Muscle of back (tissue), 11 donors: ENCODE measurements around the gene AKAP6. TPM values are rescaled to one million over a fixed set of nuclear protein-coding genes. Genes with fewer than 3 reads are reported as not detected.
A peak's percentile ranks its signal among the peaks of the same experiment; 100 is the strongest.

Experiments
- DNase-seq, 3 donors: peaks; one replicate each; pipeline versions ENCODE4 v3.0.0 to v3.0.0-alpha.2; 2013
- polyA plus RNA-seq, 10 donors: library from polyadenylated mRNA; unstranded; fragments of 120-200 nt; gene quantifications; one replicate each; pipeline ENCODE4 v1.2.1, GENCODE V29; 2013; ENCODE audit not compliant: insufficient read length in 10 of 10

Gene AKAP6
- polyA plus RNA-seq, 10 donors = 34.4 to 90.4 (median 55.4) TPM

GRCh38 chr14:32330351-32331111, 1.4 kb downstream of the AKAP6 start:
- DNase-seq = no peak

- no peak for DNase-seq
These were observed 2.1 kb downstream of the AKAP6 start for GRCh38 chr14:32331206-32331605.

DNA sequence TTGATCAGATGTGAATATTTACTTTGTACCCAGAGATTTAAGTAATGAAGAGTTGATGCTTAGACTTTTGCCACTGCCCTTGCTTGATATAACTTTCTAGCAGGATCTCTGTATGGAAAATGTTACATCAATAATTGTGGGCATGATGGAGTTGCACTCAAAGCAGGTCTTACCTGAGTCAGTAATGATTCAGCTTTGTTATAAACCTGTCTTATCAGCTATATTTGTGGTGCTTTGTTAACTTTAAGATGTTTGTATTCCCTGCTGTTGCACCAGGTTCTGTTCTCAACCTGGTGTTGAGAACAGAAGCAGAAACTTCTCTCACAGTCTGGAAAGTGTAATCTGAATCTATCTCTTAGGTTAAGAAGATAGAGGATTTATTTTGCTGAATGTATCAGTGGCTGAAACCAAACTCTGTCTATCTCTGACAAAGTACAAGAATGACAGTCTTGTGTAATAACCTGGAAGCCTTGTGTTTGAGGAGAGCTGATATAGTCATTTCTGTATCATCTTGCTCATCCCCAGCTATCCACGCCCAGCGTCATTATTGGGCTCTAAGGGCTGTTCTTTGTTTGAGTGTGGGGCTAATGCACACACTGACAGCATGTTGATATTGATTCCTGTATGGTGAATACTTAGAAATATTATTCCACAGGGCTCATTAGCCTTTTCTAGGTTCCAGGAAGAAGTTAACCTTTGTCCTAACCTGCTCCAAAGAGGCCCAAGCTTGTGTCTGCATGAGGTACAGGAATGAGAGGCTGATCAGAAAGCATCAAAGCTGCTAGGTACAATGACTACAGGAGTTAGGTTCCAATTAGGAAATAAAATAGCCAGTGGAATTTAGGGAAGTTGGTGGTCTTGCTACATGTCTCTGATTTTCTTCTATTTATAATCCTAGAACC, 3.6 kb downstream of the AKAP6 start:
- no peak for DNase-seq

DNA sequence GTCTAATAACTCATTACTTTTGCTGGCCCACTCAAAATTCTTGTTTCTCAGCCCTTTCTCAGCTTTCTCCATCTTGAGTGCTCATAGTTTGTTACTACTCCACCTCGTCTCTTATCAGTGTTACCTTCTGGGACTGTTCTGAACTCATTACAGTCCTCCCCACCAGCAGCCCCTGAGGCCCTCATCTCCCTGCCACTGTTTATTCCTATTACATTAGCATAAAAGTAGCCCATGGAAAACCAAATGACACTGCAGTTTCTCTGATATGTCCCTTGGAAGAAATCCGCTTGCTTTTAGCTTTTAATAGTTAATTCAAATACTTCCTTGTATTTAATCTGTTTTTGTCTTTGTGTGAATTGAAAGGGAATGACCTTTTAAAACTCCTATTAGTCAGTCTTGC, 7.6 kb downstream of the AKAP6 start:
- no peak for DNase-seq

GRCh38 chr14:32337759-32338158, 8.7 kb downstream of the AKAP6 start:
- no peak for DNase-seq

- no peak for DNase-seq
These were observed 10.1 kb downstream of the AKAP6 start for GRCh38 chr14:32339188-32339587.

GRCh38 chr14:32341947-32342846, 13.1 kb downstream of the AKAP6 start:
- no peak for DNase-seq

GRCh38 chr14:32342847-32343194, 13.7 kb downstream of the AKAP6 start:
- no peak for DNase-seq

DNA sequence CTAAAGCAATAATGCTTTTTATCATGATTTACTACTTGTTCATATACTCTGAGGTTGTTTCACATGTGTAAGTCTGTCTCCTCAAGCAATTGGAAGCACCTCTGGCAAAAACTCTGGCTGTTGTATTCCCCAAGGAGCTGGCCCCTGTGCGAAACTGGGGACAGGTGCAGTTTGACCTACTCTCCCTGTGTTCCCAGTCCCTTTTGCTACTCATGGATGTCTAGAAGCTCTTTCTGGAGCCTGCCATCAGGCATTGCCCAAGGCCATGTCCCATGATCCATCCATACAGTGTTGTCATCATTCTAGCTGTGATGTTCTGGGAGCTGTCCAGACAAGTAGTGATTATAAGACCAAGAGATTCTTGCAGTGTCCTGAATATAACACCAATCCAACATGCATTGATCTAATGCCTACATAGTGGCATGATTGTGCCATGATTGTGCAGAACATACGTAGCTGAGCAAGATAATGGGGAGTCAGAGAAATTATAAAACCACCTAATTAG, 14.9 kb downstream of the AKAP6 start:
- DNase-seq = no peak

GRCh38 chr14:32345311-32345791, 16.3 kb downstream of the AKAP6 start:
- DNase-seq = peak in 2 of 3 donors; percentile 22 to 55

DNA sequence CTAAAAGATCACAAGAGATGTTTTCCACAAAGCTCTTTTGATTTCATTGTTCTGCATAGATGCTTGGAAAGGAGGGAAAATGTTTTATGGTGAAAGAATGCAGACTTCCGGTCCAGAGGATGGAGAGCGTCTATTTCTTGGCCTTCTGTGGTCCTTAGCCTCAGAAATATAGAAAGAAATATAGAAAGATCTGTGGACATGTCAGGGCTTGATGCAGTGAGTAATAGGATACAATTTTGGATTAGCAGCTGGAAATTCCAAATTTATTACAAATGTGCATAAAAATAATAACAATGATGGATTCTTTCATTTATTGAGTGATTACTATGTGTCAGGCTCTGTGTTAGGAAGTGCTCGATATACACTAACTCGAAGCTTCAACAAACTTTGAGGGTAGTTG, 20.2 kb downstream of the AKAP6 start:
- no peak for DNase-seq

- DNase-seq = no peak
These were observed 20.9 kb downstream of the AKAP6 start for GRCh38 chr14:32350020-32350419.

DNA sequence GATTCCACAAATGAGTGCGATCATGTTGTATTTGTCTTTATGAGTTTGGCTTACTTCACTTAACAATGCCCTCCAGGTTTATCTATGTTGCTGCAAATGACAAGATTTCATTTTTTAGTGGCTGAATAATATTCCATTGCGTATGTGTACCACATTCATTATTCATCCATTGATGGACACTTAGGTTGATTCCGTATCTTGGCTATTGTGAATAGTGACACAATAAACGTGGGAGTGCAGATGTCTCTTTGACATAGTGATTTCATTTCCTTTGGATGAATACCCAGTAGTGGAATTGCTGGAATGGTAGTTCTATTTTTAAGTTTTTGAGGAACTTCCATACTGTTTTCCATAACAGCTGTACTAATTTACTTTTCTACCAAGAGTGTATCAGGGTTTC, 23.5 kb downstream of the AKAP6 start:
- DNase-seq = no peak

- DNase-seq = no peak
These were observed 25.6 kb downstream of the AKAP6 start for GRCh38 chr14:32354716-32355115.

- DNase-seq = no peak
These were observed 29.7 kb downstream of the AKAP6 start for GRCh38 chr14:32358781-32359180.

GRCh38 chr14:32361674-32362073, 32.6 kb downstream of the AKAP6 start:
- DNase-seq = no peak

- no peak for DNase-seq
These were observed 34.7 kb downstream of the AKAP6 start for GRCh38 chr14:32363761-32364160.

DNA sequence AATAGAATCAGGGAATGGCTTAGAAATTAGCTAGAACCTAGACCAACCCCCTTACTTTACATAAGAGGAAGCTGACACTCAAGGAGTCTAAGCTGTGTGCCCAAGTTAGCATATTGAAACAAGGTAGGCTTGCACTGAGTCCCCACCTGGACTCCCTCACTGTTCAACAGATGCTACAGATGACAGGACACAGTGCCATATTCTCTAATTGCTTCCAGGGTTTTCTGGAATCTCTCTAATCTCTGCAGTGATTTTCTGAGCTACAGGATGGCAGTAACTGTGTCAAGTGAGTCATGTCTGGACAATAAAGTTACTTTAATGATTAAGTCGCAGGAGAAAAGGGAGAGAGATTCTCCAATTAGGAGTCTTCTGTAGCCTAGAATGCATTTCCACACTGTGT, 35.8 kb downstream of the AKAP6 start:
- DNase-seq = no peak

DNA sequence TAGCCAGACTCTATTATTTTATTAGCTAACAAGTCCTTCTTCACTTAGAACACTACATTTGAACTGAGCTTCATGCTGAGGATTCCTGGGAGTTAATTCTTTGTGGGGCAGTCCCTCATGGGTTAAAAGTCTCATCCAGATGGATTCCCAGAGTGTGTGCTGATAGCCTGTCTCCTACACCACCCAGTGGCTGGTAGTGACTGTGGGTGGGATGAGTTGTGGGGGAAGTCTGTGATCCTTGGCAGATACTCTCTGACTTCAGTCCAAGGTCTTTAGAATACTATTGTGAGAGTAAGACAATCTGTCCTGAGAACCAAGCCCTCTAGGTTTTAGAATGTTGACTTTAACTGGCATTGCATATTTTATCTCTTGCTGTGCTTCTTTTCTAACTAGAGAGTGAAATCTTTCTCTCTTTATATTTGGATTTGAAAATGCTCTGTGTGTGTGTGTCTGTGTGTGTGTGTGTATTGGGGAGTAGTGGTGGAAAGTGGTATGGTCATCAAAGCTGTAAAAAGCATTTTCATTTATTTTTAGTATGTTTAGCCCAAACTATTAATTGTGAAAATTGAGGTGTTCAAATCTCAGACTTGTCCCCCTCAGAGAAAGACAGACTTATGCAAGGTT, 37.3 kb downstream of the AKAP6 start:
- DNase-seq = peak; percentile 24 to 43 (median 41)

GRCh38 chr14:32366986-32367385, 37.9 kb downstream of the AKAP6 start:
- DNase-seq = peak; percentile 31 to 58 (median 34)

DNA sequence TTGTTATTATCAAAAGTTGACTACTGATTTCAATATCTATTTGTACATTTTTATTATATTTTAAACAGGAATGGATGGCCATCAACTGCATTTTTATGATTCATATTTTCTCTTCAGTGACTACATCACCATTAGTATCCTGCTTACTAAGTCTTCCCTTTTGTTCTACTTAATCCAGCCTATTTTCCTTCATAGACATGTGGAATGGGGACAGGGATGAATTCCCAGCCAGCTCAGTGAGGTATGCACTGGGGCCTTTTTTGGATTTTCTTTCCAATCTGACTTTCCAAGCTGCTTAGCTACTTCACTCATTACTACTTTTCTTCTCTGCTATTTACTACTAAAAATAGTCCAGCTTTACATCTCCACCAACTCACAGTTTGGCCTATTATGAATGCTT, 38.4 kb downstream of the AKAP6 start:
- DNase-seq = peak; percentile 33 to 49 (median 38)
